Measurements from ENCODE around the gene EPDR1. TPM values are rescaled to one million over a fixed set of nuclear protein-coding genes. Genes with fewer than 3 reads are reported as not detected.

The EPDR1 gene
- polyA plus RNA-seq, 1 experiment, result 3.7 TPM

DNA sequence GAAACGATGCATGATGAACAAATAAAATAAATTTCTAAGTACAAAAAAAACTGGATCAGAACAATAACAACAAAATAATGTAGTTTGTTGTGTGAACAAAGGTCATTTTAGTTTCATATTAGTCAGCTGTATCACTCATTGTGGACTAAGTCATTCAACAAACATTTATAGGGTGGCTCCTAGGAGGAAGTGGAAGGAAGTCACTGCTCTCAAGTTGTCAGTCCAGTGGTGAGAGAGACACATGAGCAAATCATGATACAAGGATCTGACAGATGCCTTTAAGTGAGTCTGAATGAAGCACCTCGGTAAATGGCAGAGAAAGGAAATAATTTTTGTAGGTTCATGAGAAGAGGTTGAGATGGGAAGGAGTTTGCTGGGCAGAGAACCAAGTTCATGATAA lies 56.8 kb downstream of the EPDR1 start:
- DNase-seq (ENCODE audit: low read depth), result no peak
- Histone ChIP-seq H3K27me3 (ENCODE audit: control insufficient read depth, insufficient read depth, low read length) (no peaks in the 10 kb centered on the region), H3K36me3 (ENCODE audit: control insufficient read depth, insufficient read depth, low read length) (no peaks in the 10 kb centered on the region), H3K4me3 (ENCODE audit: low read depth, low read length) (no peak overlapping the region)
- ChIA-PET CTCF (no interaction called here), POLR2A (no interaction called here)
- TF ChIP-seq, protein P1, sequence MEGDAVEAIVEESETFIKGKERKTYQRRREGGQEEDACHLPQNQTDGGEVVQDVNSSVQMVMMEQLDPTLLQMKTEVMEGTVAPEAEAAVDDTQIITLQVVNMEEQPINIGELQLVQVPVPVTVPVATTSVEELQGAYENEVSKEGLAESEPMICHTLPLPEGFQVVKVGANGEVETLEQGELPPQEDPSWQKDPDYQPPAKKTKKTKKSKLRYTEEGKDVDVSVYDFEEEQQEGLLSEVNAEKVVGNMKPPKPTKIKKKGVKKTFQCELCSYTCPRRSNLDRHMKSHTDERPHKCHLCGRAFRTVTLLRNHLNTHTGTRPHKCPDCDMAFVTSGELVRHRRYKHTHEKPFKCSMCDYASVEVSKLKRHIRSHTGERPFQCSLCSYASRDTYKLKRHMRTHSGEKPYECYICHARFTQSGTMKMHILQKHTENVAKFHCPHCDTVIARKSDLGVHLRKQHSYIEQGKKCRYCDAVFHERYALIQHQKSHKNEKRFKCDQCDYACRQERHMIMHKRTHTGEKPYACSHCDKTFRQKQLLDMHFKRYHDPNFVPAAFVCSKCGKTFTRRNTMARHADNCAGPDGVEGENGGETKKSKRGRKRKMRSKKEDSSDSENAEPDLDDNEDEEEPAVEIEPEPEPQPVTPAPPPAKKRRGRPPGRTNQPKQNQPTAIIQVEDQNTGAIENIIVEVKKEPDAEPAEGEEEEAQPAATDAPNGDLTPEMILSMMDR (IDR thresholded peaks at IDR 0.05; ENCODE audit: insufficient read depth, low read depth, low read length), result no peak

DNA sequence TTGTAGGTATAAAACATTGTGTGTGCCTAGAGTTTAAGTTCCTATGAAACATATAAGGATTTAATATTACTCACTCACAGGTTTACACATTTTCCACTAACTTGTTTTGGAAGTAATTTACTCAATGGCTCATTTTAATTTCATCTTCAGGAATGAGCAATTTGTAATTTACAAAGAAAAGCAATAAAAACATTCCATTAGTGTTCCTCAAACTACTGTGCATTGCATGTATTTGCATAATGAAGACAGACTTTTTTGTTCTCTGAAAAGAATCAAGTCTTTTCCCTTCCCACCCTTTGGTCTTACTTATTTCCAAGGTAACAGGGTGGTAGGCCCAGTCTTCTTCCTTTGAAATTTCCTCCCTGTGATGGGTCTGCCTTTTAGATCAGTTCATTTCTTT lies 61.2 kb downstream of the EPDR1 start:
- TF ChIP-seq, protein P1 (IDR thresholded peaks at IDR 0.05; ENCODE audit: insufficient read depth, low read depth, low read length), result no peak
- CTCF ChIA-PET, result no interaction called here
- H3K4me3 ChIP-seq (ENCODE audit: low read depth, low read length), result no peak overlapping the region
- POLR2A ChIA-PET, result no interaction called here
- no peaks in the 10 kb centered on the region for H3K27me3 ChIP-seq (ENCODE audit: control insufficient read depth, insufficient read depth, low read length)
- DNase-seq (ENCODE audit: low read depth), result no peak
- H3K36me3 ChIP-seq (ENCODE audit: control insufficient read depth, insufficient read depth, low read length), result no peaks in the 10 kb centered on the region

DNA sequence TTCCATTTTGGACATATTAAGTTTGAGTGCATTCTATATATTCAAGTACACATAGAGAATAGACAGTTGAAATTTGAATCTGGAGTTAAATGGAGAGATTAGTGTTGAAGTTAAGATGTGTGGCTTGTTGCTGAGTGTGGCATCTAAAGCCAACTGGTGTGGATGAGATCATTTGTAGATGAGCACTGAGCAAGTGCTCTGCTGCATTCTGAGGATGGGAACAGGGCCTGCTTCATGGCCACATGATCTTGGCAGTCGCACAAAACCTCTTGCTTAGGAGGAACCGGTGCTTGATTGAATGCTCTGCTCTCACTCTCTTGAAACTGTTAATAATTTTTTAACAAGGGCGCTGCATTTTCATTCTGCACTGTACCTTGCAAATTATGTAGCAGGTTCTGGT lies 62.0 kb downstream of the EPDR1 start:
- ChIA-PET POLR2A (no interaction called here), CTCF (no interaction called here)
- Histone ChIP-seq H3K36me3 (ENCODE audit: control insufficient read depth, insufficient read depth, low read length) (no peaks in the 10 kb centered on the region), H3K4me3 (ENCODE audit: low read depth, low read length) (no peak overlapping the region), H3K27me3 (ENCODE audit: control insufficient read depth, insufficient read depth, low read length) (no peaks in the 10 kb centered on the region)
- DNase-seq (ENCODE audit: low read depth), result no peak
- TF ChIP-seq, protein P1 (IDR thresholded peaks at IDR 0.05; ENCODE audit: insufficient read depth, low read depth, low read length), result no peak

GRCh38 chr7:37984750-37985390 lies 64.4 kb downstream of the EPDR1 start:
- TF ChIP-seq, protein P1 (IDR thresholded peaks at IDR 0.05; ENCODE audit: insufficient read depth, low read depth, low read length), result no peak
- Histone ChIP-seq H3K36me3 (ENCODE audit: control insufficient read depth, insufficient read depth, low read length) (no peaks in the 10 kb centered on the region), H3K4me3 (ENCODE audit: low read depth, low read length) (no peak overlapping the region), H3K27me3 (ENCODE audit: control insufficient read depth, insufficient read depth, low read length) (no peaks in the 10 kb centered on the region)
- ChIA-PET CTCF (no interaction called here), POLR2A (no interaction called here)
- DNase-seq (ENCODE audit: low read depth), result peak; percentile 36

DNA sequence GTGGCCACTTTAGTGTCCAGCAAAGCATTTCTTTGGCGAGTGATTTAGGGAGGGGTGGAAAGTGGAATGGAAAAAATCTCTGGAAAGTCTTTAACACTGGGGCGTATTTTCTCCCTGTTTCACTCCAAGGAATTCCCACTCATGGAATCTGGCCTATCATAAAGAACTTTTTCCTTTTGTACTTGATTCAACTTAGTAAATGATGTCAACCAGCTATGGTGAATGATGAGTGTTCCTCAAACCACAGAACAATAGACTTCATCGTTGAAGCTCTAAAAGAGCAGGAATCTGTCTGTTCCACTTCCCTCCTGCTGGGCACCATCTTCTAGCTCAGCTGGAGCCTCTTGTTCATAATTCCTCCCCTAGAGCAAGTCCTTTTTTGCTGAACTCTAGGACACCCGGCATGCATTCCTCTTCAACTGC lies 66.5 kb downstream of the EPDR1 start:
- TF ChIP-seq, protein P1 (IDR thresholded peaks at IDR 0.05; ENCODE audit: insufficient read depth, low read depth, low read length), result no peak
- H3K36me3 ChIP-seq (ENCODE audit: control insufficient read depth, insufficient read depth, low read length), result no peaks in the 10 kb centered on the region
- POLR2A ChIA-PET, result no interaction called here
- peak; percentile 19 for DNase-seq (ENCODE audit: low read depth)
- CTCF ChIA-PET, result no interaction called here
- no peaks in the 10 kb centered on the region for H3K27me3 ChIP-seq (ENCODE audit: control insufficient read depth, insufficient read depth, low read length)
- no peak overlapping the region for H3K4me3 ChIP-seq (ENCODE audit: low read depth, low read length)

Data from BJ (cell line).